Measurements from ENCODE around the gene TTLL1.

- no peak for TF ChIP-seq CTCF (IDR thresholded peaks at IDR 0.05)
- no peak for TF ChIP-seq POLR2AphosphoS5 (IDR thresholded peaks at IDR 0.05)
- TF ChIP-seq POLR2A (IDR thresholded peaks at IDR 0.05): no peak
- TF ChIP-seq EP300 (IDR thresholded peaks at IDR 0.05): no peak
Measured at GRCh38 chr22:43109921-43110443, 20.8 kb upstream of the TTLL1 start.

Measured in sigmoid colon (tissue), 4 donors.